Activated naive CD4-positive, alpha-beta T cell treated with anti-CD3 and anti-CD28 coated beads, Interleukin-2, amount 50 U/mL, for 72 hours (primary cell): Measurements from ENCODE around the gene GEMIN4. TPM values are rescaled to one million over a fixed set of nuclear protein-coding genes. Genes with fewer than 3 reads are reported as not detected.
A peak's percentile ranks its signal among the peaks of the same experiment; 100 is the strongest.
"Not testable (repeated sequence)": the region's sequence is repeated elsewhere in the genome, so short reads cannot be mapped to it uniquely, and the experiment has no call there.

Experiments used
- ATAC-seq, 2 donors: fragments of 150-1000 bp; cut with Tn5 transposase; 2 replicates each; pipeline ENCODE4 v1.10.0; 2021; ENCODE audit warnings: mild to moderate bottlenecking in 2 of 2, moderate library complexity in 2 of 2
- DNase-seq, 2 donors: peaks; one replicate each; pipeline ENCODE4 v3.0.0; 2021 to 2022; ENCODE audit warnings: low spot score in 2 of 2
- H3K27ac Mint-ChIP-seq, 2 donors: one replicate each; pipeline ENCODE4 v1.8.0; 2022; ENCODE audit warnings: mild to moderate bottlenecking in 2 of 2, mixed read lengths in 2 of 2
- H3K36me3 Mint-ChIP-seq, 2 donors: one replicate each; pipeline ENCODE4 v1.8.0; 2022; ENCODE audit warnings: mixed read lengths in 2 of 2
- H3K9me3 Mint-ChIP-seq, 2 donors: one replicate each; pipeline ENCODE4 v1.8.0; 2022; ENCODE audit warnings: mixed read lengths in 2 of 2
- total RNA-seq, 2 donors: library from RNA; stranded (reverse); gene quantifications; one replicate each; pipeline ENCODE4 v1.2.3, GENCODE V29; 2022

GEMIN4 gene
- 10 to 100 TPM; 25.1 to 48.7 TPM for total RNA-seq

- peak; percentile 96 to 100 for DNase-seq
- H3K36me3 Mint-ChIP-seq: peaks cover 15 to 51% of the 10 kb centered on the region in 2 donors
- peaks cover 0 to 22% of the 10 kb centered on the region in 2 donors for H3K9me3 Mint-ChIP-seq
- ATAC-seq: peak; percentile 87 to 89
- H3K27ac Mint-ChIP-seq: peak within 1 kb of the TSS; percentile 90 to 99
These were observed at the start of gene GEMIN4 for GRCh38 chr17:752002-752619. GEMIN4 (minus strand) TSS chr17:752264; CDS start chr17:752142, 122 bp downstream.

- Mint-ChIP-seq H3K27ac (no peak overlapping the region), H3K9me3 (no peaks in the 10 kb centered on the region), H3K36me3 (no peaks in the 10 kb centered on the region)
- ATAC-seq: no peak
- no peak for DNase-seq
These were observed 49.6 kb upstream of the GEMIN4 start for GRCh38 chr17:801660-802059.

GRCh38 chr17:800446-801242 is 48.6 kb upstream of the GEMIN4 start:
- H3K27ac Mint-ChIP-seq: no peak overlapping the region
- H3K36me3 Mint-ChIP-seq: no peaks in the 10 kb centered on the region
- DNase-seq: no peak
- no peak for ATAC-seq
- no peaks in the 10 kb centered on the region for H3K9me3 Mint-ChIP-seq

GRCh38 chr17:799261-799660 is 47.2 kb upstream of the GEMIN4 start:
- H3K9me3 Mint-ChIP-seq: no peaks in the 10 kb centered on the region
- no peak for DNase-seq
- ATAC-seq: no peak
- no peaks in the 10 kb centered on the region for H3K36me3 Mint-ChIP-seq
- no peak overlapping the region for H3K27ac Mint-ChIP-seq

- no peak for DNase-seq
- H3K27ac Mint-ChIP-seq: no peak overlapping the region
- ATAC-seq: no peak
- no peaks in the 10 kb centered on the region for H3K36me3 Mint-ChIP-seq
- no peaks in the 10 kb centered on the region for H3K9me3 Mint-ChIP-seq
These were observed 46.2 kb upstream of the GEMIN4 start for GRCh38 chr17:798246-798645.

GRCh38 chr17:797236-797840 is 45.3 kb upstream of the GEMIN4 start:
- Mint-ChIP-seq H3K27ac (no peak overlapping the region), H3K9me3 (no peaks in the 10 kb centered on the region), H3K36me3 (no peaks in the 10 kb centered on the region)
- ATAC-seq: no peak
- no peak for DNase-seq

- Mint-ChIP-seq H3K27ac (peak overlapping the region in 1 of 2 donors; percentile 33), H3K36me3 (no peaks in the 10 kb centered on the region), H3K9me3 (no peaks in the 10 kb centered on the region)
- DNase-seq: no peak
- no peak for ATAC-seq
These were observed 44.5 kb upstream of the GEMIN4 start for GRCh38 chr17:796609-797008.

GRCh38 chr17:795721-796120 is 43.7 kb upstream of the GEMIN4 start:
- no peak for ATAC-seq
- no peaks in the 10 kb centered on the region for H3K9me3 Mint-ChIP-seq

GRCh38 chr17:795276-795675 is 43.2 kb upstream of the GEMIN4 start:
- Mint-ChIP-seq H3K9me3 (no peaks in the 10 kb centered on the region), H3K36me3 (peaks cover 5 to 6% of the 10 kb centered on the region in 2 donors), H3K27ac (no peak overlapping the region)
- no peak for ATAC-seq
- DNase-seq: no peak

More at GRCh38 chr17:795721-796120, 43.7 kb upstream of the GEMIN4 start:
- DNase-seq: no peak
- peaks cover 5% of the 10 kb centered on the region in 2 donors for H3K36me3 Mint-ChIP-seq
- H3K27ac Mint-ChIP-seq: peak overlapping the region in 1 of 2 donors; percentile 50

- Mint-ChIP-seq H3K9me3 (no peaks in the 10 kb centered on the region), H3K27ac (peak overlapping the region; percentile 42 to 79), H3K36me3 (peaks cover 5 to 10% of the 10 kb centered on the region in 2 donors)
- DNase-seq (peak in 1 of 2 donors; percentile 55), ATAC-seq (peak; percentile 70 to 74)
These were observed 42.8 kb upstream of the GEMIN4 start for GRCh38 chr17:794876-795275.

GRCh38 chr17:792277-792676 is 40.2 kb upstream of the GEMIN4 start:
- H3K27ac Mint-ChIP-seq: no peak overlapping the region
- ATAC-seq (no peak), DNase-seq (no peak)
- peaks cover 5 to 11% of the 10 kb centered on the region in 2 donors for H3K36me3 Mint-ChIP-seq
- no peaks in the 10 kb centered on the region for H3K9me3 Mint-ChIP-seq

GRCh38 chr17:791829-792228 is 39.8 kb upstream of the GEMIN4 start:
- ATAC-seq (no peak), DNase-seq (no peak)
- no peak overlapping the region for H3K27ac Mint-ChIP-seq
- H3K9me3 Mint-ChIP-seq: no peaks in the 10 kb centered on the region
- peaks cover 5 to 11% of the 10 kb centered on the region in 2 donors for H3K36me3 Mint-ChIP-seq

GRCh38 chr17:790874-791247 is 38.8 kb upstream of the GEMIN4 start:
- not testable (repeated sequence) for H3K9me3 Mint-ChIP-seq, H3K27ac Mint-ChIP-seq, ATAC-seq, DNase-seq
- peaks cover 5 to 11% of the 10 kb centered on the region in 2 donors for H3K36me3 Mint-ChIP-seq

- H3K9me3 Mint-ChIP-seq, DNase-seq, H3K27ac Mint-ChIP-seq: not testable (repeated sequence)
- H3K36me3 Mint-ChIP-seq: peaks cover 5 to 11% of the 10 kb centered on the region in 2 donors
- ATAC-seq: peak in 1 of 2 donors; percentile 29
These were observed 38.1 kb upstream of the GEMIN4 start for GRCh38 chr17:789931-790873.

GRCh38 chr17:789160-789840 is 37.2 kb upstream of the GEMIN4 start:
- no peak overlapping the region for H3K27ac Mint-ChIP-seq
- ATAC-seq (no peak), DNase-seq (no peak)
- no peaks in the 10 kb centered on the region for H3K9me3 Mint-ChIP-seq
- H3K36me3 Mint-ChIP-seq: peaks cover 5 to 11% of the 10 kb centered on the region in 2 donors

- peaks cover 5 to 18% of the 10 kb centered on the region in 2 donors for H3K36me3 Mint-ChIP-seq
- no peaks in the 10 kb centered on the region for H3K9me3 Mint-ChIP-seq
These were observed 36.5 kb upstream of the GEMIN4 start for GRCh38 chr17:788551-788950.

More at GRCh38 chr17:788551-788950, 36.5 kb upstream of the GEMIN4 start:
- ATAC-seq (no peak), DNase-seq (no peak)
- no peak overlapping the region for H3K27ac Mint-ChIP-seq
